Globus pallidus (tissue), 1 donor: ENCODE measurements around the gene CBR1.

ENCODE experiments used
- DNase-seq: peaks from one replicate; pipeline ENCODE4 v3.0.0-alpha.2; 2015; ENCODE audit warnings: low spot score

CBR1 gene

GRCh38 chr21:36069713-36070583 lies at the start of gene CBR1:
CBR1 (plus strand) TSS chr21:36070024; CDS start chr21:36070116, 92 bp downstream.
- peak; percentile 97 for DNase-seq

- DNase-seq: no peak
Measured at GRCh38 chr21:36021251-36021837, 48.5 kb upstream of the CBR1 start.

- no peak for DNase-seq
Measured at GRCh38 chr21:36022427-36023091, 47.3 kb upstream of the CBR1 start.

- no peak for DNase-seq
Measured at GRCh38 chr21:36023092-36023480, 46.7 kb upstream of the CBR1 start.

GRCh38 chr21:36024782-36025181 lies 45.0 kb upstream of the CBR1 start:
- DNase-seq: no peak

GRCh38 chr21:36027347-36027746 lies 42.5 kb upstream of the CBR1 start:
- no peak for DNase-seq

GRCh38 chr21:36028127-36029069 lies 41.4 kb upstream of the CBR1 start:
- peak; percentile 70 for DNase-seq

GRCh38 chr21:36029309-36029708 lies 40.5 kb upstream of the CBR1 start:
- no peak for DNase-seq

GRCh38 chr21:36030581-36031189 lies 39.1 kb upstream of the CBR1 start:
- no peak for DNase-seq

- DNase-seq: no peak
Measured at GRCh38 chr21:36032647-36033406, 37.0 kb upstream of the CBR1 start.

GRCh38 chr21:36034211-36034913 lies 35.5 kb upstream of the CBR1 start:
- DNase-seq: no peak

GRCh38 chr21:36035381-36035791 lies 34.4 kb upstream of the CBR1 start:
- no peak for DNase-seq

- no peak for DNase-seq
Measured at GRCh38 chr21:36038701-36039497, 30.9 kb upstream of the CBR1 start.

GRCh38 chr21:36039861-36040260 lies 30.0 kb upstream of the CBR1 start:
- DNase-seq: no peak

GRCh38 chr21:36040389-36040788 lies 29.4 kb upstream of the CBR1 start:
- DNase-seq: no peak

GRCh38 chr21:36041910-36042309 lies 27.9 kb upstream of the CBR1 start:
- no peak for DNase-seq

GRCh38 chr21:36044056-36044455 lies 25.8 kb upstream of the CBR1 start:
- no peak for DNase-seq

- DNase-seq: no peak
Measured at GRCh38 chr21:36045993-36046392, 23.8 kb upstream of the CBR1 start.

- peak; percentile 50 for DNase-seq
Measured at GRCh38 chr21:36047139-36047538, 22.7 kb upstream of the CBR1 start.
